C4-2B (cell line): ENCODE results near the gene MAST4.

ENCODE experiments used
- H3K27ac ChIP-seq: fragments of 450-650 bp; 2 replicates; pipeline ENCODE4 v1.5.1; 2017
- CTCF ChIP-seq: fragments of 450-650 bp; conservative IDR thresholded peaks from 2 replicates; pipeline ENCODE4 v1.5.1; 2017; ENCODE audit warnings: mild to moderate bottlenecking
- ZFX ChIP-seq: fragments of 450-650 bp; IDR thresholded peaks from 2 replicates; pipeline ENCODE4 v1.6.1; 2017

The MAST4 gene

DNA sequence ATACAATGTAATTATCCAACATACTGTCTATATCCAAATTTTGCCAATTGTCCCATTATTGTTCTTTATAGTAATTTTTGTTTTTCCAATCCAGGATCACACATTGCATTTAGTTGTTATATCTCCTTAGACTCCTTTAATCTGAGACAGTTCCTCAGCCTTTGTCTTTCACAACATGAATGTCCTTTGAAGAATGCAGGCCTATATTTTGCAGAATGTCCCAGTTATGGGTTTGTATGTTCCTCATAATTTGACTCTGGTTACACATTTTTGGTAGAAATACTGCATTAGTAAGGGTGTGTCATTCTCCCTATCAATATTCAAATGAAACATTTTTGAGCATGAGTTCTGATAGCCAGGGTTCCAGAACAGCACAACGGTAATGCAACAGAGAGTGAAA is 593.7 kb downstream of the MAST4 start:
- H3K27ac ChIP-seq = no peak overlapping the region
- no peak for TF ChIP-seq CTCF
- no peak for TF ChIP-seq ZFX

GRCh38 chr5:67190410-67190809 is 594.2 kb downstream of the MAST4 start:
- no peak overlapping the region for H3K27ac ChIP-seq
- no peak for TF ChIP-seq ZFX
- no peak for TF ChIP-seq CTCF

DNA sequence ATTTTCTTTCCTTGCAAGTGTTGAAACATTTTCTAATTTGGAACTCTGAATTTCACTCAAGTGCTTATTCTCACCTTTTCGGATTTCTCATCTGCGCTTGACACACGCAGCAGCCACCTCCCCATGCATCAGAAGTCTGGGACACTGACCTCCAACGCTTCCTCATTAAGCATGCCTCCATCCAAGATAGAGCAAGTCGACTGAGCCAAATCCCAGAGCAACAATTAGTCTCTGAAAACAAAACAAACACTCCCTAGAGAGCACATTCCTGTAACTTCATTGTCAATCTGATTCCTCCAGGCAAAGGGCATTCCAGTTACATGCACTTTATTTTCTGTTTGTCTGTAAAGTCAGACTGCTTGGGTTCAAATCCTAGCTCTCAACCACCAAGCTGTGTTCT is 594.7 kb downstream of the MAST4 start:
- no peak overlapping the region for H3K27ac ChIP-seq
- TF ChIP-seq CTCF (no peak), ZFX (no peak)

- no peak for TF ChIP-seq CTCF
- no peak for TF ChIP-seq ZFX
- no peak overlapping the region for H3K27ac ChIP-seq
These were observed 596.7 kb downstream of the MAST4 start for GRCh38 chr5:67192719-67193438.

DNA sequence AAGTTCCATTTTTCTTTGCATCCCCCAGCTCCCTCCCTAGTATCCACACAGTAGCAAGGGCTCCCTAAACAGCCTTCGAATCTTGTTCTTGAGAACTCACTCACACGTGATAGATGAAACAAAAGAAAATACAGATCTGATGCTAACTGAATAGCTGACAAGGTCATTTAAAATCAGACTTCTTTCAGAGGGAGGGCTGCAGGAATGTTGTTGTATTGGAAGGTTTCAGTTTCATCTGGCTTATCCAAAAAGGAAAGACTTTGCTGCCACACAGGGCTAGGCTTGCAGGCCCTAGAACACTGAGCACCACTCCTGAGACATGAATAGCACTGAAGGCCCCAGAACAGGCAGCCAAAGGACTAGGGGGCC is 597.2 kb downstream of the MAST4 start:
- no peak for TF ChIP-seq ZFX
- no peak for TF ChIP-seq CTCF
- no peak overlapping the region for H3K27ac ChIP-seq

DNA sequence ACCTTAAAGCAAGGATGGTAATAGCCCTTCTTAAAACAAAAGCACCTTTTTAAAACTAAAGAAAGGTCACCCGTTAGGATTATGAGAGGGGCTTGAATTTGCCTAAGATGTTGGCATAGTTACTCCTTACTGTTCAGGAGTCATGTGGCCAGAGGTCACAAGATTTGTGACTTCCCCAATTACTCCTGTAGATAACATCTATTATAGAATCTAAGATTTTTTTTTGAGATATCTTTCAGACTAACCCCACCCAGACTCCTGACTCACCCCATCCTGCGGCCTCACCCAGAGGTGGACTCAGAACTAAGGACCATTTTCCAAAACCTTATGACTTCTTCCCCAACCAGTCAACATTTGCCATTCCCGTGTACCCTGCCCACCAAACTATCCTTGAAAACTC is 598.0 kb downstream of the MAST4 start:
- TF ChIP-seq ZFX = no peak
- no peak for TF ChIP-seq CTCF
- no peak overlapping the region for H3K27ac ChIP-seq

DNA sequence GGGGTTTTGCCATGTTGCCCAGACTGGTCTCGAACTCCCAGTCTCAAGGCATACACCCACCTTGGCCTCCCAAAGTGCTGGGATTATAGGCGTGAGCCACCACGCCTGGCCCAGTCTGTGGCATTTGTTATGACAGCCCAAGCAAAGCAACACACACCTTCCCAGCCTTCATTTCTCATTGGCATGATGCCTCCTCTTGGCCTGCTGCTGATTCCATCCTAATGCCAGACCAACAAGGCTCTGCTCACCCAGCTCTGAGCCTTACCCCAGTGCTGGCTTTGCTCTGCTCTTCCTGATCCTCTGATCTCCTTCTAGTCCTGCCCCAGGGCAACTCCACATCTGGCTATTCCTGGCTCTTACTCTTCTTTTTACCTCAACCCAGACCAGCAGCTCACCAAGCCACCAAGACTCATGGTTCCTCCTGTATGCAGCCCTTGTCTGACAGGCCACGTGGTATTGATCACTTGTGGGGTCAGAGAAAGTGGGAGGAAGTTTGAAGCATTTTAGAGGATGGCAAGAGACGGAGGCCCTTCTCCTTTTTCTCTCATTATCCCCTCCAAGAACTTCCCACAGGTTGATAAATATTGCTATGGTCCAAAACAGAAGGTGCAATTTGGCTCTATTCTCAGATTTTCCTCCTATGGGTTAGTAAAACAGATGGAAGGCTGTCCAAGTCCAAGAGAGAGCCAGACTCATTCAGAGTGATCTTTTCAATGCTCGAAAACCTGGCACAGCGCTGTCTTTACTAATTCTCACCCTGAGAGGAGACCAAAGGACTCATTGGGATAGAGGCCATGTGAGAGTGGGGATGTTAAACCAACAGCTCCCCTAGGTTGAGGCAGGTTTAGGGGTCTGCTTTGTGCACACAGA is 599.4 kb downstream of the MAST4 start:
- no peak overlapping the region for H3K27ac ChIP-seq
- TF ChIP-seq CTCF = no peak
- no peak for TF ChIP-seq ZFX
